Neural cell (in vitro differentiated cells): Measurements from ENCODE around the gene DGKQ.

ENCODE experiments used
- CTCF ChIP-seq: fragments of 450-650 bp; IDR thresholded peaks from 2 replicates; pipeline ENCODE4 v1.5.1; 2014; ENCODE audit warnings: antibody characterized with exemption, mild to moderate bottlenecking, moderate library complexity; ENCODE audit not compliant: poor library complexity, severe bottlenecking
- EP300 ChIP-seq: fragments of 450-650 bp; conservative IDR thresholded peaks from 2 replicates; pipeline ENCODE4 v1.6.1; 2014; ENCODE audit warnings: antibody characterized with exemption, mild to moderate bottlenecking, moderate library complexity; ENCODE audit not compliant: poor library complexity, severe bottlenecking
- POLR2AphosphoS5 ChIP-seq: IDR thresholded peaks from 2 replicates; pipeline ENCODE4 v1.6.1; 2012

DNA sequence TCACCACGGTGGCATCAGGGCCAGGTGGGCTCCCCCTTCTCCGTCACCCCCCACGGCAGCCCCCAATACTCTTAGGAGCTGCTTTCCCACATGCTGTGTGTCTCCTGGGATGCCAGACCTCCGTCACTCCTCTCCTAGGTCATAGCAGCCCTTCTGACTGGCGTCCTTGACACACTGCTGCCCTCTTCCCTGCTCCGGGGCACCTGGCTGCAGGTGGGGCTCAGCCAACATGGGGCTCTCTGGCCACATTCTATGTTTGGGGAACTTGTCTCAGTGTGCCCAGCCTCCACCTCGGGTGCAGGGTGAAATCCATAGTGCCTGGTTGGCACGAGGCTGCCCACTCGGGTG, 27.3 kb downstream of the DGKQ start:
- TF ChIP-seq CTCF (no peak), EP300 (no peak), POLR2AphosphoS5 (no peak)
